NK-92 (cell line): ENCODE data around the gene SRPRA.
"Not testable (repeated sequence)": the region's sequence is repeated elsewhere in the genome, so short reads cannot be mapped to it uniquely, and the experiment has no call there.

Source experiments
- DNase-seq: peaks from one replicate; lab custom pipeline; 2025; ENCODE audit not compliant: unreplicated experiment; lab: John Stamatoyannopoulos, UW

Gene SRPRA

GRCh38 chr11:126282736-126283591 lies 14.3 kb upstream of the SRPRA start, which contains the start of gene TIRAP:
Gene TIRAP (plus strand): TSS chr11:126283093. CDS start chr11:126290895, 7,802 bp downstream.
- DNase-seq = no peak

- DNase-seq = no peak
Observed at GRCh38 chr11:126282361-126282735, 13.7 kb upstream of the SRPRA start.

GRCh38 chr11:126281666-126282175 lies 13.0 kb upstream of the SRPRA start:
- no peak for DNase-seq

GRCh38 chr11:126281245-126281644 lies 12.6 kb upstream of the SRPRA start:
- DNase-seq = no peak

- no peak for DNase-seq
Observed at GRCh38 chr11:126280595-126280994, 11.9 kb upstream of the SRPRA start.

- no peak for DNase-seq
Observed at GRCh38 chr11:126279191-126279590, 10.5 kb upstream of the SRPRA start.

- DNase-seq = no peak
Observed at GRCh38 chr11:126277780-126278179, 9.1 kb upstream of the SRPRA start.

- no peak for DNase-seq
Observed at GRCh38 chr11:126277322-126277721, 8.6 kb upstream of the SRPRA start.

GRCh38 chr11:126268361-126268707 lies 361 bp downstream of the SRPRA start:
- no peak for DNase-seq

GRCh38 chr11:126267650-126268049 lies 1.0 kb downstream of the SRPRA start:
- no peak for DNase-seq

GRCh38 chr11:126265811-126266210 lies 2.9 kb downstream of the SRPRA start:
- no peak for DNase-seq

- no peak for DNase-seq
Observed at GRCh38 chr11:126263489-126263888, 5.2 kb downstream of the SRPRA start.

- no peak for DNase-seq
Observed at GRCh38 chr11:126262216-126262615, 6.5 kb downstream of the SRPRA start.

GRCh38 chr11:126257764-126258163 lies 10.9 kb downstream of the SRPRA start:
- DNase-seq = no peak

GRCh38 chr11:126257144-126257543 lies 11.6 kb downstream of the SRPRA start:
- no peak for DNase-seq

GRCh38 chr11:126256216-126256615 lies 12.5 kb downstream of the SRPRA start:
- no peak for DNase-seq

GRCh38 chr11:126255507-126255906 lies 13.2 kb downstream of the SRPRA start:
- not testable (repeated sequence) for DNase-seq

GRCh38 chr11:126254819-126255218 lies 13.9 kb downstream of the SRPRA start:
- DNase-seq = no peak

- DNase-seq = no peak
Observed at GRCh38 chr11:126253265-126253664, 15.4 kb downstream of the SRPRA start.

GRCh38 chr11:126246636-126247035 lies 22.1 kb downstream of the SRPRA start:
- DNase-seq = no peak

GRCh38 chr11:126233391-126233790 lies 35.3 kb downstream of the SRPRA start:
- DNase-seq = no peak

- DNase-seq = no peak
Observed at GRCh38 chr11:126232683-126233082, 36.0 kb downstream of the SRPRA start.
